Measurements from ENCODE around the gene ABHD4. TPM values are rescaled to one million over a fixed set of nuclear protein-coding genes. Genes with fewer than 3 reads are reported as not detected.

The ABHD4 gene
- polyA plus RNA-seq, 2 of the 4 experiments (the other 2 are of a cell fraction) = 58.3 to 70.7 TPM

DNA sequence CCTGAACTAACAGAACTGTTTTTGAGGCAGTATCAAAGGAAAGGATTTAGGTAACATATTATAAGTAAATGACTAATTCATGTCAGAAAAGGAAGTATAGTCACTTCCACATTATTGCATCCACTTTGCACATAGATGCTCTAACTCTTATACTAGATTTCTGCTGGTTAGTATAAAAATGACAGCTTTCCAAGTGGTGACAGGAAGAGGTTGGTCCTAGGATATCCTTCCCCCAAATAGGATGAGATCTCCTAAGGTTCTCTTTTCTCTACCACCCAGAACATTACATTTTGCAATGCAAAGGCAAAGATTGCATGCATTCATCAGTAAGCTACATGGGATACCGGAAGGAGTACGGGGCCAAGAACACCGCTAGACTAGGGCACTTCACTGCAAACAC is 24.3 kb upstream of the ABHD4 start:
- WGBS (ENCODE audit: missing lambda C conversion rate) = 95% methylated on average over 3 of the region's 3 CpGs
- no peak overlapping the region for H3K4me2 ChIP-seq
- FAIRE-seq (no peak), ATAC-seq (no peak), DNase-seq (ENCODE audit: low read depth in 1 of 2, low spot score in 1 of 2) (no peak)
- no peak overlapping the region for H3K27ac ChIP-seq
- no peaks in the 10 kb centered on the region for H3K9me3 ChIP-seq
- H3K4me1 ChIP-seq = peaks cover 41% of the 10 kb centered on the region
- POLR2A ChIA-PET = no interaction called here
- no peak overlapping the region for H3K4me3 ChIP-seq
- CTCF ChIA-PET = interaction anchor here (1.0 to 16.3 kb wide), 4 partner anchors 15 to 248 kb away, joined by 3 to 376 read pairs (median 86); partner anchors contain the start of genes ABHD4, DAD1 and OR6J1
- TF ChIP-seq, protein P1, sequence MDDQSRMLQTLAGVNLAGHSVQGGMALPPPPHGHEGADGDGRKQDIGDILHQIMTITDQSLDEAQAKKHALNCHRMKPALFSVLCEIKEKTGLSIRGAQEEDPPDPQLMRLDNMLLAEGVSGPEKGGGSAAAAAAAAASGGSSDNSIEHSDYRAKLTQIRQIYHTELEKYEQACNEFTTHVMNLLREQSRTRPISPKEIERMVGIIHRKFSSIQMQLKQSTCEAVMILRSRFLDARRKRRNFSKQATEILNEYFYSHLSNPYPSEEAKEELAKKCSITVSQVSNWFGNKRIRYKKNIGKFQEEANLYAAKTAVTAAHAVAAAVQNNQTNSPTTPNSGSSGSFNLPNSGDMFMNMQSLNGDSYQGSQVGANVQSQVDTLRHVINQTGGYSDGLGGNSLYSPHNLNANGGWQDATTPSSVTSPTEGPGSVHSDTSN (IDR thresholded peaks at IDR 0.05) = no peak
- TF ChIP-seq FOXS1 (CRISPR knock-in tag; IDR thresholded peaks at IDR 0.05) = no peak
- TF ChIP-seq FOSB (CRISPR knock-in tag; IDR thresholded peaks at IDR 0.05) = no peak
- no peak for TF ChIP-seq EHF (CRISPR knock-in tag; IDR thresholded peaks at IDR 0.05)

DNA sequence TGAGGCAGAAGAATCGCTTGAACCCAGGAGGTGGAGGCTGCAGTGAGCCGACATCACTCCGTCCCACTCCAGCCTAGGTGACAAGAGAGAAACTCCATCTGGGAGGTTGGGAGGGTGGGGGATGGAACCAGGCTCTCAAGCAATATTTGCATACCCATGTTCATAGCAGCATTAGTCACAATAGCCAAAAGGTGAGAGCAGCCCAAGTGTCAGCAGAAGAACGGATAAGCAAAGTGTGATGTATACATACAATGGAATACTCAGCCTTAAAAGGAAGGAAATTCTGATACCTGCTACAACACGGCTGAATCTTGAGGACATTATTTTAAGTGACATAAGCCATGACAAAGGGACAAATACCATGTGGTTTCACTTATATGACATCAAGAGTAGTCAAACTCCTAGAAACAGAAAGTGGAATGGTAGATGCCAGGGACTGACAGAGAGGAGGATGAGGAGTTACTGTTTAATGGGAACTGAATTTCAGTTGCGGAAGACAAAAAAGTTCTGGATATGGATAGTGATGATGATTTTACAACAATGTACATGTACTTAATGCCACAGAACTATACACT is 20.7 kb upstream of the ABHD4 start:
- ChIA-PET POLR2A (no interaction called here), CTCF (interaction anchor here (1.0 kb wide), 1 partner anchor 74 kb away, joined by 3 read pairs; no protein-coding TSS in a partner anchor)
- DNase-seq (ENCODE audit: low read depth in 1 of 2, low spot score in 1 of 2) (no peak), FAIRE-seq (no peak), ATAC-seq (no peak)
- 80% methylated on average over 6 of the region's 6 CpGs for WGBS (ENCODE audit: missing lambda C conversion rate)
- Histone ChIP-seq H3K27ac (no peak overlapping the region), H3K4me1 (peaks cover 24% of the 10 kb centered on the region), H3K9me3 (no peaks in the 10 kb centered on the region), H3K4me2 (no peak overlapping the region), H3K4me3 (no peak overlapping the region)
- no peak for TF ChIP-seq RAD21 (conservative IDR thresholded peaks at IDR 0.05 in 1 of 2, IDR thresholded peaks at IDR 0.05 in 1 of 2)
- no peak for TF ChIP-seq RCOR1 (IDR thresholded peaks at IDR 0.05; ENCODE audit: low read depth, low read length)
- no peak for TF ChIP-seq HOXA7 (CRISPR knock-in tag; IDR thresholded peaks at IDR 0.05)
- no peak for TF ChIP-seq E2F6 (IDR thresholded peaks at IDR 0.05; ENCODE audit: borderline replicate concordance, low read depth)
- TF ChIP-seq POLR2A (IDR thresholded peaks at IDR 0.05; ENCODE audit: low read length) = no peak
- TF ChIP-seq ATOH8 (CRISPR knock-in tag; IDR thresholded peaks at IDR 0.05; ENCODE audit: low read depth) = no peak
- TF ChIP-seq GATA3 (IDR thresholded peaks at IDR 0.05; ENCODE audit: borderline replicate concordance) = no peak
- no peak for TF ChIP-seq CTCF (IDR thresholded peaks at IDR 0.05)
- no peak for TF ChIP-seq MAZ (IDR thresholded peaks at IDR 0.05; ENCODE audit: borderline replicate concordance, low read depth, low read length)
- TF ChIP-seq NR3C1 (IDR thresholded peaks at IDR 0.05) = no peak
- TF ChIP-seq MAFK (IDR thresholded peaks at IDR 0.05; ENCODE audit: partially characterized antibody) = no peak
- no peak for TF ChIP-seq FOSL2 (IDR thresholded peaks at IDR 0.05)
- TF ChIP-seq FOSL2 (CRISPR knock-in tag; IDR thresholded peaks at IDR 0.05) = no peak
- no peak for TF ChIP-seq ZSCAN20 (CRISPR knock-in tag; IDR thresholded peaks at IDR 0.05)
- no peak for TF ChIP-seq NFE2L2 (conservative IDR thresholded peaks at IDR 0.05; ENCODE audit: low read length)
- TF ChIP-seq, protein P2, sequence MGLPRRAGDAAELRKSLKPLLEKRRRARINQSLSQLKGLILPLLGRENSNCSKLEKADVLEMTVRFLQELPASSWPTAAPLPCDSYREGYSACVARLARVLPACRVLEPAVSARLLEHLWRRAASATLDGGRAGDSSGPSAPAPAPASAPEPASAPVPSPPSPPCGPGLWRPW (IDR thresholded peaks at IDR 0.05) = no peak
- TF ChIP-seq ZC3H11A (IDR thresholded peaks at IDR 0.05) = no peak
- TF ChIP-seq, protein P1 (IDR thresholded peaks at IDR 0.05) = no peak
- no peak for TF ChIP-seq NPAS2 (CRISPR knock-in tag; IDR thresholded peaks at IDR 0.05; ENCODE audit: borderline replicate concordance)

Measured in A549 (cell line).